AG09309 (cell line): ENCODE measurements around the gene JARID2.

Experiments
- DNase-seq: peaks from one replicate; pipeline ENCODE4 v3.0.0-alpha.2; 2010; ENCODE audit warnings: low read depth
- H3K4me3 ChIP-seq: 2 replicates; pipeline ENCODE4 v1.5.1; 2011; ENCODE audit warnings: mild to moderate bottlenecking, low read depth, low read length, moderate library complexity; ENCODE audit not compliant: control insufficient read depth
- CTCF ChIP-seq: IDR thresholded peaks from 2 replicates; pipeline ENCODE4 v1.5.1; 2011; ENCODE audit warnings: mild to moderate bottlenecking, low read depth, low read length, inconsistent platforms; ENCODE audit not compliant: insufficient read depth, control insufficient read depth; ENCODE audit errors: missing control alignments

Gene JARID2

GRCh38 chr6:15384901-15385300 is 139.0 kb downstream of the JARID2 start:
- no peak for DNase-seq
- H3K4me3 ChIP-seq: no peak overlapping the region
- no peak for TF ChIP-seq CTCF

- no peak overlapping the region for H3K4me3 ChIP-seq
- DNase-seq: no peak
- TF ChIP-seq CTCF: no peak
Measured at GRCh38 chr6:15385521-15385920, 139.7 kb downstream of the JARID2 start.

- H3K4me3 ChIP-seq: no peak overlapping the region
- no peak for TF ChIP-seq CTCF
Measured at GRCh38 chr6:15386110-15386755, 140.4 kb downstream of the JARID2 start.

GRCh38 chr6:15386756-15387112 is 140.9 kb downstream of the JARID2 start:
- TF ChIP-seq CTCF: no peak
- H3K4me3 ChIP-seq: no peak overlapping the region
- DNase-seq: no peak

More at GRCh38 chr6:15386110-15386755, 140.4 kb downstream of the JARID2 start:
- DNase-seq: no peak

- no peak overlapping the region for H3K4me3 ChIP-seq
- no peak for DNase-seq
- TF ChIP-seq CTCF: no peak
Measured at GRCh38 chr6:15387118-15387517, 141.2 kb downstream of the JARID2 start.

GRCh38 chr6:15389084-15389764 is 143.4 kb downstream of the JARID2 start:
- no peak for TF ChIP-seq CTCF
- no peak for DNase-seq
- H3K4me3 ChIP-seq: no peak overlapping the region
